B cell (primary cell): ENCODE data around the gene RNF175. TPM values are rescaled to one million over a fixed set of nuclear protein-coding genes. Genes with fewer than 3 reads are reported as not detected.

Experiments
- ATAC-seq: fragments of 200-7000 bp; cut with Tn5 transposase; one replicate; pipeline ENCODE4 v1.10.0; 2021; ENCODE audit warnings: low read depth, mild to moderate bottlenecking, moderate number of reproducible peaks, moderate library complexity
- CTCF ChIA-PET: fragments of 350-600 bp; sonication (Branson Sonifier 250); formaldehyde crosslinking; loops from one replicate; lab custom pipeline; 2021; ENCODE audit warnings: antibody characterized with exemption, inconsistent platforms; lab: Charles Lee
- POLR2A ChIA-PET: fragments of 350-600 bp; sonication (Branson Sonifier 250); formaldehyde crosslinking; loops from one replicate; lab custom pipeline; 2021; ENCODE audit warnings: antibody characterized with exemption; lab: Charles Lee
- DNase-seq: peaks from one replicate; pipeline ENCODE4 v3.0.0; 2013
- H2AFZ ChIP-seq: 2 replicates; pipeline ENCODE4 v1.6.1; 2012; ENCODE audit warnings: mild to moderate bottlenecking, low read depth, low read length; ENCODE audit not compliant: insufficient read depth, poor library complexity, severe bottlenecking
- H3K27ac ChIP-seq, 2 donors: 1 replicate in 1 of 2; 2 replicates in 1 of 2; pipeline ENCODE4 v1.5.1; 2012 to 2013; ENCODE audit warnings: low read length in 2 of 2, mild to moderate bottlenecking in 2 of 2, moderate library complexity in 1 of 2
- H3K27me3 ChIP-seq, 4 experiments: fragments of 200-600 bp in 1 of 4; sonication (generic) in 1 of 4; replicated peaks in 1 of 4; 1 replicate in 2 of 4; 2 replicates in 2 of 4; pipeline versions ENCODE4 v1.6.1 to v1.7.0; 2013 to 2016; ENCODE audit warnings: low read length in 3 of 4, mild to moderate bottlenecking in 2 of 4, mixed read lengths in 1 of 4, moderate library complexity in 1 of 4; ENCODE audit not compliant: insufficient read depth in 4 of 4, control insufficient read depth in 3 of 4; ENCODE audit errors: control extremely low read depth in 1 of 4
- H3K36me3 ChIP-seq, 2 experiments: replicated peaks in 1 of 2; 1 replicate in 1 of 2; 2 replicates in 1 of 2; pipeline versions ENCODE4 v1.6.1 to v1.7.1; 2013; ENCODE audit warnings: low read length in 1 of 2; ENCODE audit not compliant: insufficient read depth in 2 of 2, control insufficient read depth in 1 of 2; ENCODE audit errors: control extremely low read depth in 1 of 2, extremely low read depth in 1 of 2
- H3K4me1 ChIP-seq, 2 donors: fragments of 200-600 bp in 1 of 2; sonication (generic) in 1 of 2; 1 replicate in 1 of 2; 2 replicates in 1 of 2; pipeline versions ENCODE4 v1.5.1 to v1.6.1; 2013 to 2017; ENCODE audit warnings: low read length in 2 of 2; ENCODE audit not compliant: control insufficient read depth in 2 of 2, insufficient read depth in 2 of 2
- H3K4me2 ChIP-seq: replicated peaks from 2 replicates; pipeline ENCODE3; 2012; ENCODE audit warnings: mild to moderate bottlenecking, low read depth, low read length; ENCODE audit not compliant: poor library complexity, severe bottlenecking
- H3K4me3 ChIP-seq, 5 experiments: fragments of 200-600 bp in 1 of 5; sonication (generic) in 1 of 5; 1 replicate in 3 of 5; 2 replicates in 2 of 5; pipeline versions ENCODE4 v1.5.1 to v1.7.0; 2011 to 2016; ENCODE audit warnings: low read length in 4 of 5, mild to moderate bottlenecking in 4 of 5, low read depth in 2 of 5, control low read depth in 1 of 5, moderate library complexity in 1 of 5; ENCODE audit not compliant: insufficient read depth in 1 of 5; ENCODE audit errors: control extremely low read depth in 1 of 5, extremely low read depth in 1 of 5
- H3K79me2 ChIP-seq: fragments of 200-600 bp; sonication (generic); one replicate; pipeline ENCODE4 v1.6.0; 2016; ENCODE audit warnings: low read length; ENCODE audit not compliant: control insufficient read depth, insufficient read depth
- H3K9ac ChIP-seq: fragments of 200-600 bp; sonication (generic); 2 replicates; pipeline ENCODE4 v1.6.1; 2017; ENCODE audit warnings: mild to moderate bottlenecking, low read length, moderate library complexity
- H3K9me3 ChIP-seq, 3 donors: one replicate each; pipeline versions ENCODE4 v1.6.1 to v1.7.1; 2013; ENCODE audit warnings: low read length in 2 of 3; ENCODE audit not compliant: control insufficient read depth in 2 of 3, insufficient read depth in 1 of 3; ENCODE audit errors: control extremely low read depth in 1 of 3
- H4K20me1 ChIP-seq: 2 replicates; pipeline ENCODE4 v1.6.0; 2012; ENCODE audit warnings: mild to moderate bottlenecking, low read length; ENCODE audit not compliant: insufficient read depth, control insufficient read depth, poor library complexity, severe bottlenecking
- H3K27ac Mint-ChIP-seq: one replicate; pipeline ENCODE4 v1.8.0; 2021; ENCODE audit warnings: mixed read lengths
- H3K27me3 Mint-ChIP-seq: one replicate; pipeline ENCODE4 v1.8.0; 2021; ENCODE audit warnings: mixed read lengths
- H3K4me1 Mint-ChIP-seq: one replicate; pipeline ENCODE4 v1.8.0; 2021; ENCODE audit warnings: mixed read lengths
- H3K4me3 Mint-ChIP-seq: one replicate; pipeline ENCODE4 v1.8.0; 2021; ENCODE audit warnings: mixed read lengths
- H3K9me3 Mint-ChIP-seq: one replicate; pipeline ENCODE4 v1.8.0; 2022; ENCODE audit warnings: mixed read lengths; ENCODE audit not compliant: insufficient read depth
- CTCF ChIP-seq: fragments of 200-600 bp; IDR thresholded peaks from one replicate; pipeline ENCODE4 v1.8.0; 2022; ENCODE audit warnings: antibody characterized with exemption, mild to moderate bottlenecking
- EZH2 ChIP-seq: IDR thresholded peaks from 2 replicates; pipeline ENCODE4 v1.6.1; 2012; ENCODE audit warnings: borderline replicate concordance, low read depth, mild to moderate bottlenecking, moderate library complexity, low read length; ENCODE audit not compliant: insufficient read depth, poor library complexity, severe bottlenecking
- WGBS: methylation state at CpG from one replicate; pipeline ENCODE4 v1.1.5; 2013; ENCODE audit warnings: missing lambda C conversion rate; ENCODE audit not compliant: insufficient coverage; 5-methylcytosine and 5-hydroxymethylcytosine counted together
- intact Hi-C: fragments of 100-400 bp; cut with micrococcal nuclease; formaldehyde crosslinking; loops from one replicate; pipeline ENCODE4 v1.10.0; 2022
- polyA plus RNA-seq: library from polyadenylated mRNA; depleted of rRNA; stranded (reverse); fragments of >200 nt; gene quantifications from 2 replicates; pipeline ENCODE4 v1.2.3, GENCODE V29; 2012
- total RNA-seq, 2 donors: library from RNA; stranded (reverse); fragments of 120-200 nt in 1 of 2; gene quantifications; 1 replicate in 1 of 2; 2 replicates in 1 of 2; pipeline versions ENCODE4 v1.2.3 to v1.2.4, GENCODE V29; 2013 to 2022

Gene RNF175
- total and polyA plus RNA-seq, 2 donors (not counting 1 experiment from before 2014, with no cell fraction given), result not detected

DNA sequence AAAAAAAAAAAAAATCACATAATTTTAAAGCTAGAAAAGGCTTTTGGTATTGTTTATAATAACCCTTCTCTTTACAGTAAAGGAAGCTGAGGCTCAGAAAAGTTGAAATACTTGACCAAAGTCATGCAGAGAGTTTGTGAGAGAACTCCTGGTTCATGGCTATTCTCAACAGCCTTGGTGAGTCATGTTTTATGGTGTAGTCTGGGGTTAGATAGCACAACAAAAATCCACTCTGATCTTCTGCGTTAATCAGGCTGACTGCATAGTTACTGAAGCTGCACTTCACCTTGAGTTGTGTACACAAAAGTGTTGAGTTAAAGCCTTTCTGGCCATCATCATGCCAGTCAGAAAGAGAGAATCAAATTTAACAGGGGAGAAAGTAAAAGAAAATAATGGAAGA, 48.4 kb upstream of the RNF175 start:
- H2AFZ ChIP-seq, result no peak overlapping the region
- peaks cover 0 to 10% (median 0%) of the 10 kb centered on the region in 4 experiments for H3K27me3 ChIP-seq
- no CpG with 5 or more reads among the region's 1 CpG for WGBS
- TF ChIP-seq CTCF (no peak), EZH2 (no peak)
- no peaks in the 10 kb centered on the region for H4K20me1 ChIP-seq
- DNase-seq (no peak), ATAC-seq (no peak)
- H3K4me1 ChIP-seq, result no peaks in the 10 kb centered on the region
- no peak overlapping the region for H3K4me3 ChIP-seq
- no peaks in the 10 kb centered on the region for H3K79me2 ChIP-seq
- no peaks in the 10 kb centered on the region for H3K9me3 Mint-ChIP-seq
- ChIA-PET CTCF (no interaction called here), POLR2A (interaction anchor here (0.6 kb wide), 1 partner anchor 13 kb away, joined by 5 read pairs; no protein-coding TSS in a partner anchor)
- no peak overlapping the region for H3K9ac ChIP-seq
- peaks cover 2% of the 10 kb centered on the region for H3K4me1 Mint-ChIP-seq
- no peak overlapping the region for H3K27ac ChIP-seq
- no peak overlapping the region for H3K4me2 ChIP-seq
- intact Hi-C loops, result no loop called here
- no peak overlapping the region for H3K27ac Mint-ChIP-seq
- peaks cover 0 to 11% (median 0%) of the 10 kb centered on the region in 3 donors for H3K9me3 ChIP-seq
- no peaks in the 10 kb centered on the region for H3K36me3 ChIP-seq
- H3K27me3 Mint-ChIP-seq, result peaks cover 17% of the 10 kb centered on the region
- H3K4me3 Mint-ChIP-seq, result no peak overlapping the region

- no peaks in the 10 kb centered on the region for H3K4me1 ChIP-seq
- TF ChIP-seq CTCF, result no peak
- TF ChIP-seq EZH2, result no peak
- no peaks in the 10 kb centered on the region for H3K9me3 Mint-ChIP-seq
- H3K4me1 Mint-ChIP-seq, result peaks cover 2% of the 10 kb centered on the region
- H3K27ac ChIP-seq, result no peak overlapping the region
- no peaks in the 10 kb centered on the region for H3K36me3 ChIP-seq
- CTCF ChIA-PET, result no interaction called here
- no peak overlapping the region for H3K27ac Mint-ChIP-seq
- ATAC-seq (no peak), DNase-seq (no peak)
- no peak overlapping the region for H3K4me3 Mint-ChIP-seq
- peaks cover 0 to 6% (median 0%) of the 10 kb centered on the region in 4 experiments for H3K27me3 ChIP-seq
- no peak overlapping the region for H3K4me2 ChIP-seq
- no peak overlapping the region for H3K4me3 ChIP-seq
- H3K9ac ChIP-seq, result no peak overlapping the region
- 97% methylated on average over 29 of the region's 30 CpGs for WGBS
- H2AFZ ChIP-seq, result no peak overlapping the region
- peaks cover 16% of the 10 kb centered on the region for H3K27me3 Mint-ChIP-seq
- H4K20me1 ChIP-seq, result no peaks in the 10 kb centered on the region
- H3K9me3 ChIP-seq, result peaks cover 0 to 11% (median 0%) of the 10 kb centered on the region in 3 donors
- no peaks in the 10 kb centered on the region for H3K79me2 ChIP-seq
- POLR2A ChIA-PET, result no interaction called here
- intact Hi-C loops, result no loop called here
These were observed 46.2 kb upstream of the RNF175 start for GRCh38 chr4:153806073-153806472.
